ENCODE results near the gene RASGRP3. TPM values are rescaled to one million over a fixed set of nuclear protein-coding genes. Genes with fewer than 3 reads are reported as not detected.
"Not testable (repeated sequence)": the region's sequence is repeated elsewhere in the genome, so short reads cannot be mapped to it uniquely, and the experiment has no call there.

The RASGRP3 gene
- total RNA-seq, 2 experiments from 2014 or later = 15.2 to 22.9 TPM

- no peak overlapping the region for H3K27ac Mint-ChIP-seq
- H3K36me3 Mint-ChIP-seq = no peaks in the 10 kb centered on the region
- CTCF ChIA-PET = interaction anchor here (1.8 kb wide), 1 partner anchor 23 kb away, joined by 3 read pairs; no protein-coding TSS in a partner anchor
- H3K4me3 Mint-ChIP-seq = no peak overlapping the region
- H3K9me3 Mint-ChIP-seq (ENCODE audit: low read depth) = no peaks in the 10 kb centered on the region
- H3K27me3 Mint-ChIP-seq = peaks cover 15% of the 10 kb centered on the region
- ATAC-seq (no peak), DNase-seq (no peak)
- H3K4me1 Mint-ChIP-seq = no peaks in the 10 kb centered on the region
Observed at GRCh38 chr2:33442528-33443079, 33.8 kb upstream of the RASGRP3 start.

GRCh38 chr2:33443274-33443829 is 33.1 kb upstream of the RASGRP3 start:
- ATAC-seq (no peak), DNase-seq (no peak)
- Mint-ChIP-seq H3K36me3 (no peaks in the 10 kb centered on the region), H3K9me3 (ENCODE audit: low read depth) (no peaks in the 10 kb centered on the region), H3K27ac (no peak overlapping the region), H3K4me1 (no peaks in the 10 kb centered on the region), H3K4me3 (no peak overlapping the region), H3K27me3 (peaks cover 15% of the 10 kb centered on the region)
- CTCF ChIA-PET = interaction anchor here (0.6 to 1.1 kb wide), 2 partner anchors 11 to 28 kb away, joined by 4 read pairs; no protein-coding TSS in a partner anchor

DNA sequence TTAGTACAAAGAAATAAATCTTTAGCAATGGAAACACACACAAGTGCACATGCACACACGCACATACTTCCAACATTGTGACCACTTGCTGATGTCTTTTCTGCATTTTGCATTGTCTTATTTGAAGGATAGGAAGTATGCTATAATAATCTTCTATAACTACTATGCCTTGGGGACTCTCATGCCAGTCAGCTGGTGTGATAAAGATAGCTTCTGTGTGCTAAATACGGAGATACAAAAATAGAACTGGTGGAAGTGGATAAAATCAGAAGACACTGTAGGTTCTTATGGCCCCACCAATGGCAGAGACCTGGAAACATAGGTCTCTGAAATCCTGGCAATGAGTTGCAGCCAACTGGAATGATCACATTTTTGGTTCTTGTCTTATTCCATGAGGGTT is 31.5 kb upstream of the RASGRP3 start:
- Mint-ChIP-seq H3K27ac (no peak overlapping the region), H3K36me3 (no peaks in the 10 kb centered on the region), H3K4me1 (no peaks in the 10 kb centered on the region), H3K27me3 (peaks cover 9% of the 10 kb centered on the region), H3K9me3 (ENCODE audit: low read depth) (no peaks in the 10 kb centered on the region), H3K4me3 (no peak overlapping the region)
- ATAC-seq = no peak
- no peak for DNase-seq
- CTCF ChIA-PET = no interaction called here

DNA sequence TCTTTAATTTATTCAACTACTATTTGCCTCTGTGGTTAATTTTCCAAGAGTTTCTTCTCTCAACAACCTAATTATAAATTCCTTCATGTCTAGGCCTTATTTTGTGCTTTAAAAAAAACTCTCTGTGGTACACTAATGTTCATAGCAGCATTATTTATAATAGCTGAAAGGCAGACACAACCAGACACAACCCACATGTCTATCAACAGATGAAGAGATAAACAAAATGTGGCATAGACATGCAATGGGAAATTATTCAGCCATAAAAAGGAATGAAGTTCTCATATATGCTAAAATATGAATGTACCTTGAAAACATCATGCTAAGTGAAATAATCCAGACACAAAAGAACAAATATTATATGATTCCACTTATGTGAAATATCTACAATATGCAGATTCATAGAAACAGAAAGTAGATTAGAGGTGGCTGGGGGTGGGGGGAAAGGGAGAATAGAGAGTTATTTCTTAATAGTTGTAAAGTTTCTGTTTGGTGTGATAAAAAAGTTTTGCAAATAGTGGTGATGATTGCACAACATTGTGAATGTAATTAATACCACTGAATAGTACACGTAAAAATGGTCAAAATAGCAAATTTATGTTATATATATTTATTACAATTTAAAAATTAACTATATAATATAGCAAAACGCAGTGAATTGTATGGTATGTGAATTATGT is 28.1 kb upstream of the RASGRP3 start:
- peaks cover 8% of the 10 kb centered on the region for H3K27me3 Mint-ChIP-seq
- no peak overlapping the region for H3K27ac Mint-ChIP-seq
- DNase-seq (no peak), ATAC-seq (no peak)
- no peaks in the 10 kb centered on the region for H3K4me1 Mint-ChIP-seq
- CTCF ChIA-PET = interaction anchor here (0.7 kb wide), 1 partner anchor 660 kb away, joined by 3 read pairs; no protein-coding TSS in a partner anchor
- peaks cover 6% of the 10 kb centered on the region for H3K9me3 Mint-ChIP-seq (ENCODE audit: low read depth)
- no peak overlapping the region for H3K4me3 Mint-ChIP-seq
- H3K36me3 Mint-ChIP-seq = no peaks in the 10 kb centered on the region

DNA sequence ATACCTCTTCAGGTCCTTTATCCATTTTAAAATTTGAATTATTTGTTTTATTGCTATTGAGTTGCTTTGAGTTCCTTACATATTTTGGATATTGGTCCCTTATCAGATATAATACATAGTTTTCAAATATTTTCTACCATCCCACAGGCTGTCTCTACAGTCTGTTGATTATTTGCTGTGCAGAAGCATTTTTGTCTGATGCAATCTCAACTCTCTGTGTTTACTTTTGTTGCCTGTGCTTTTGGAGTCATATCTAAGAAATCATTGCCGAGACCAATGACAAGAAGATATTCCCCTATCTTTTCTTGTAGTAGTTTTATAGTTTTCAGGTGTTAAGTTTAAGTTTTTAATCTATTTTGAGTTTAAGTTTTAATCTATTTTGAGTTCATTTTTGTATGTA is 25.2 kb upstream of the RASGRP3 start:
- Mint-ChIP-seq H3K4me1 (no peaks in the 10 kb centered on the region), H3K27ac (no peak overlapping the region), H3K27me3 (peaks cover 12% of the 10 kb centered on the region), H3K9me3 (ENCODE audit: low read depth) (peaks cover 8% of the 10 kb centered on the region), H3K36me3 (no peaks in the 10 kb centered on the region), H3K4me3 (no peak overlapping the region)
- ATAC-seq (no peak), DNase-seq (no peak)
- CTCF ChIA-PET = no interaction called here

GRCh38 chr2:33451825-33452224 is 24.6 kb upstream of the RASGRP3 start:
- DNase-seq = no peak
- no peaks in the 10 kb centered on the region for H3K36me3 Mint-ChIP-seq
- ATAC-seq = no peak
- peaks cover 12% of the 10 kb centered on the region for H3K27me3 Mint-ChIP-seq
- no peaks in the 10 kb centered on the region for H3K4me1 Mint-ChIP-seq
- peaks cover 8% of the 10 kb centered on the region for H3K9me3 Mint-ChIP-seq (ENCODE audit: low read depth)
- no peak overlapping the region for H3K27ac Mint-ChIP-seq
- CTCF ChIA-PET = interaction anchor here (1.1 kb wide), 1 partner anchor 24 kb away, joined by 3 read pairs; the partner anchor contains the start of gene RASGRP3
- no peak overlapping the region for H3K4me3 Mint-ChIP-seq

- no peak for ATAC-seq
- H3K27ac Mint-ChIP-seq = no peak overlapping the region
- H3K4me3 Mint-ChIP-seq = no peak overlapping the region
- H3K36me3 Mint-ChIP-seq = no peaks in the 10 kb centered on the region
- peaks cover 8% of the 10 kb centered on the region for H3K9me3 Mint-ChIP-seq (ENCODE audit: low read depth)
- CTCF ChIA-PET = interaction anchor here (0.6 to 1.1 kb wide), 2 partner anchors 24 to 488 kb away, joined by 3 read pairs; partner anchors contain the start of gene RASGRP3
- H3K27me3 Mint-ChIP-seq = peaks cover 12% of the 10 kb centered on the region
- no peak for DNase-seq
- no peaks in the 10 kb centered on the region for H3K4me1 Mint-ChIP-seq
Observed at GRCh38 chr2:33452545-33452944, 23.9 kb upstream of the RASGRP3 start.

DNA sequence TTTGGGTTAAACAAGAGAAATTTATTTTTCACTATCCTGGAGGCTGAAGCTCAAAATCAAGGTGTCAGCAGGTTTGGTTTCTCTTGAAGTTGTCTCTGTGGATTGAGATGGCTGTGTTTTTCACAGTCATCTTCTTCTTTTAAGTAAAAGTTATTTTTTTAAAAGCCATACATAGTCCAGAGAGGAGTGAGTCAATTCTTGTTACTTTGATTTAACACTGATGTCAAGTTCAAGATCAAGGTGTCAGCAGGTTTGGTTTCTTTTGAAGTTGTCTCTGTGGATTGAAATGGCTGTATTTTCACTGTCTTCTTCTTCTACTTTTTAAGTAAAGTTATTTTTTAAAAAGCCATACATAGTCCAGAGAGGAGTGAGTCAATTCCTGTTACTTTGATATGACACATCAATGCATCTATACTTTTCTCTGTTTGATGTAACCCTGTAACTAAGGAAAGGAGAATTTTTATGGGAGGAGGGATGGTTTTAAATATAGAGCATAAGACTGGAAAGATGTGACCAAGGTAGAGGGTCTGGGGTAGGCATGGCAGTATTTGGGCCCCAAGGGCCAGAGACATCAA is 22.5 kb upstream of the RASGRP3 start:
- Mint-ChIP-seq H3K4me3 (no peak overlapping the region), H3K27me3 (peaks cover 12% of the 10 kb centered on the region), H3K36me3 (no peaks in the 10 kb centered on the region), H3K4me1 (no peaks in the 10 kb centered on the region), H3K27ac (no peak overlapping the region), H3K9me3 (ENCODE audit: low read depth) (peaks cover 8% of the 10 kb centered on the region)
- DNase-seq (no peak), ATAC-seq (no peak)
- CTCF ChIA-PET = no interaction called here

- peaks cover 6% of the 10 kb centered on the region for H3K27me3 Mint-ChIP-seq
- no peaks in the 10 kb centered on the region for H3K36me3 Mint-ChIP-seq
- DNase-seq (no peak), ATAC-seq (no peak)
- CTCF ChIA-PET = no interaction called here
- no peak overlapping the region for H3K27ac Mint-ChIP-seq
- no peak overlapping the region for H3K4me3 Mint-ChIP-seq
- peaks cover 3% of the 10 kb centered on the region for H3K9me3 Mint-ChIP-seq (ENCODE audit: low read depth)
- no peaks in the 10 kb centered on the region for H3K4me1 Mint-ChIP-seq
Observed at GRCh38 chr2:33457556-33458247, 18.7 kb upstream of the RASGRP3 start.

DNA sequence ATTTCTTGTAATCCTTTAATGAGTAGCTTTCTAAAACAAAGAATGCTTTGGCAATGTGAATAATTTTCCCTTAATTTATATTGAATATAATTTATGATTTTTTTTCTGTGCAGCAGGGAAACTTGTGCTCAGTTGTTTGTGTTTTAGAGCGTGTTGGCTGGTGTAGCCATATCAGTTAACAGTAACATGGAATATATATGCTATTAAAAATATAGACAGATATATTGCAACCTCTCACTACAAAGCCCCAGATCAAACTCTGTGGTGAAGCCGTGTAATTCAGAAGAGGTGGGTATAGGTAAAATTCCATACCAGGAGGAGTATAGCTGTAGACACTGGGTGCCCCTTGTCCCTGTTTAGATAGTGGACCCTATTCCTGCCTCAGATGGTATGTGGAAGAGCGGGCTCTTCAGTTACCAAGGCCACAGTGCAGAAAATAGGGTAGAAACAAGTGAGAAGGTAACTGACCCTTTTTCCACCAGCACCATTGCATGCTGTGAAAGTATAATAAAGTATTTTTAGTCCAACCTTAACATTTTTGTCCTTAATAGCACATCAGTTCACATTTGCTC is 18.1 kb upstream of the RASGRP3 start:
- H3K9me3 Mint-ChIP-seq (ENCODE audit: low read depth) = peaks cover 2% of the 10 kb centered on the region
- CTCF ChIA-PET = no interaction called here
- peaks cover 6% of the 10 kb centered on the region for H3K27me3 Mint-ChIP-seq
- H3K27ac Mint-ChIP-seq = no peak overlapping the region
- DNase-seq (no peak), ATAC-seq (no peak)
- H3K4me1 Mint-ChIP-seq = no peaks in the 10 kb centered on the region
- no peaks in the 10 kb centered on the region for H3K36me3 Mint-ChIP-seq
- H3K4me3 Mint-ChIP-seq = no peak overlapping the region

DNA sequence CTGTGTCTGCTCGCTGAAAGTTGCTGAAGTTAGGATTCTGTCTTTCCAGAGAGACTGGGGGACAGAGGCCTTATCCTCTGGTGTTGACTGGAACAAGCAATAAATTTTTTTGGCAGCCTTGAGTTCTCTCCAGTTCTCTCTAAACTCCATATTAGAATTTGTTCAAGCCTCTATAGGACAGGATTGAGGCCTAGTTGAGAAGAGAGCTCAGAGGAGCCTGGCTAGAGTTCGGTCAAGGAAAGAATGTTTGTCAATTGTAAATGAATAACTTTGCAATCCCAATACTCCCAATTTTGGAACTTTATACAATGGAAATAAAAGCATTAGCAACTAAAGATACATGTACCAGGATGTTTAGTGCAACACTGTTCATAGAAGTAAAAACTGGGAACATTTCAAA is 16.7 kb upstream of the RASGRP3 start:
- no peaks in the 10 kb centered on the region for H3K9me3 Mint-ChIP-seq (ENCODE audit: low read depth)
- CTCF ChIA-PET = no interaction called here
- H3K27me3 Mint-ChIP-seq = peaks cover 6% of the 10 kb centered on the region
- H3K4me3 Mint-ChIP-seq = no peak overlapping the region
- H3K4me1 Mint-ChIP-seq = no peaks in the 10 kb centered on the region
- H3K36me3 Mint-ChIP-seq = no peaks in the 10 kb centered on the region
- DNase-seq (no peak), ATAC-seq (no peak)
- no peak overlapping the region for H3K27ac Mint-ChIP-seq

DNA sequence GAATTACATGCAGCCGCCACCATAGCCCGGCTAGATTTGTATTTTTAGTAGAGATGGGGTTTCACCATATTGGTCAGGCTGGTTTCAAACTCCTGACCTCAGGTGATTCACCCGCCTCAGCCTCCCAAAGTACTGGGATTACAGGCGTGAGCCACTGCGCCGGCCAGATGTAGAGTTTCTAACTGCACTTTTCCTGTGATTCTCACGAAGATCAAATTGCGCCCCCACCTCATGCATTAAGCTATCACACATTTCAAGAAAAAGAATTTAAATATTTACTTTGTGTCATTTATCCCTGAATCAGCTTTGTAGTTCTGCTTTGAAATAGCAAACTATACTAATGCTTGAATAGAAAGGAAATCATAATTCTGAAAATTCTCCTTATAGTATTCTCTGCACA is 13.9 kb upstream of the RASGRP3 start:
- ATAC-seq; H3K4me1 Mint-ChIP-seq; H3K36me3 Mint-ChIP-seq; H3K4me3 Mint-ChIP-seq; H3K27ac Mint-ChIP-seq; H3K27me3 Mint-ChIP-seq; DNase-seq; H3K9me3 Mint-ChIP-seq (ENCODE audit: low read depth): not testable (repeated sequence)
- CTCF ChIA-PET = interaction anchor here (1.0 kb wide), 1 partner anchor 13 kb away, joined by 3 read pairs; no protein-coding TSS in a partner anchor

GRCh38 chr2:33467413-33467812 is 9.0 kb upstream of the RASGRP3 start:
- no peaks in the 10 kb centered on the region for H3K36me3 Mint-ChIP-seq
- H3K27ac Mint-ChIP-seq = no peak overlapping the region
- H3K27me3 Mint-ChIP-seq = peaks cover 5% of the 10 kb centered on the region
- no peak overlapping the region for H3K4me3 Mint-ChIP-seq
- CTCF ChIA-PET = interaction anchor here (2.8 kb wide), 1 partner anchor 9 kb away, joined by 10 read pairs; the partner anchor contains the start of gene RASGRP3
- H3K4me1 Mint-ChIP-seq = no peaks in the 10 kb centered on the region
- ATAC-seq (no peak), DNase-seq (no peak)
- H3K9me3 Mint-ChIP-seq (ENCODE audit: low read depth) = no peaks in the 10 kb centered on the region

Measured in activated CD8-positive, alpha-beta memory T cell treated with anti-CD3 and anti-CD28 coated beads, Interleukin-2, amount 10 ng/mL, durations not matched to agents 7 days and 5 days (primary cell).